Pons (tissue), 1 donor: ENCODE results near the gene ERC1.

Experiments used
- DNase-seq: peaks from one replicate; pipeline ENCODE4 v3.0.0-alpha.2; 2016; ENCODE audit warnings: low spot score

Gene ERC1

GRCh38 chr12:1510056-1510812, 519.2 kb downstream of the ERC1 start:
- DNase-seq: no peak

GRCh38 chr12:1515010-1515409, 524.0 kb downstream of the ERC1 start:
- no peak for DNase-seq

GRCh38 chr12:1515428-1515827, 524.4 kb downstream of the ERC1 start:
- no peak for DNase-seq

- DNase-seq: no peak
Measured at GRCh38 chr12:1517007-1517406, 526.0 kb downstream of the ERC1 start.

GRCh38 chr12:1517734-1518525, 526.9 kb downstream of the ERC1 start:
- DNase-seq: no peak

- DNase-seq: no peak
Measured at GRCh38 chr12:1518591-1519516, 527.8 kb downstream of the ERC1 start.

- DNase-seq: no peak
Measured at GRCh38 chr12:1519642-1520041, 528.6 kb downstream of the ERC1 start.

GRCh38 chr12:1523046-1523445, 532.0 kb downstream of the ERC1 start:
- DNase-seq: no peak

- no peak for DNase-seq
Measured at GRCh38 chr12:1523558-1524050, 532.6 kb downstream of the ERC1 start.

GRCh38 chr12:1525858-1526257, 534.8 kb downstream of the ERC1 start:
- DNase-seq: no peak

- DNase-seq: no peak
Measured at GRCh38 chr12:1527789-1528188, 536.8 kb downstream of the ERC1 start.

- DNase-seq: no peak
Measured at GRCh38 chr12:1528791-1529190, 537.8 kb downstream of the ERC1 start.

GRCh38 chr12:1529228-1529861, 538.3 kb downstream of the ERC1 start:
- DNase-seq: no peak

- DNase-seq: no peak
Measured at GRCh38 chr12:1529862-1530591, 539.0 kb downstream of the ERC1 start.

GRCh38 chr12:1530592-1531152, 539.6 kb downstream of the ERC1 start:
- DNase-seq: no peak

- no peak for DNase-seq
Measured at GRCh38 chr12:1531153-1531653, 540.2 kb downstream of the ERC1 start.

GRCh38 chr12:1531654-1532374, 540.8 kb downstream of the ERC1 start:
- DNase-seq: no peak

- no peak for DNase-seq
Measured at GRCh38 chr12:1532375-1533165, 541.5 kb downstream of the ERC1 start.

GRCh38 chr12:1533205-1533601, 542.2 kb downstream of the ERC1 start:
- no peak for DNase-seq
